GM19035 (cell line): ENCODE measurements around the gene TGM4.
"Not testable (repeated sequence)": the region's sequence is repeated elsewhere in the genome, so short reads cannot be mapped to it uniquely, and the experiment has no call there.

ENCODE experiments used
- ATAC-seq: cut with Tn5 transposase; IDR thresholded peaks from one replicate; pipeline ENCODE4 v1.9.1; 2021; ENCODE audit not compliant: unreplicated experiment

The TGM4 gene

DNA sequence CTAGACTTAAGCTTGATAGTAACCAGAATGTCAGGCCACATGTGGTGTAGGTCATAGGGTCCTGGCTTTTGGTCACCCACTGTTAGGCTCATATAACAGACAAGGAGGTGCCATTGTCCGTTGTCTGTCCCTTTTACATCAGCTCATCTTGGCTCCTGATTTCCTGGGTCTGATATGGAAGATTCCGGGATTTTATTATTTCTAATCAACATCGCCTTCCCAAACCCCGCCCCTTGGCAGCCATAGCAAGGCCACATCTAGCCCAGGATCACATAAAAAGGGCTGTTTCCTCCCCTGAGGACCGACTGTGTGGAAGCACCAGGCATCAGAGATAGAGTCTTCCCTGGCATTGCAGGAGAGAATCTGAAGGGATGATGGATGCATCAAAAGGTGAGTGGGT is at the start of gene TGM4:
Gene TGM4 (plus strand): TSS at position 301 of the 400 bp plus-strand sequence. CDS start 71 bp downstream, at position 372.
- ATAC-seq = no peak

DNA sequence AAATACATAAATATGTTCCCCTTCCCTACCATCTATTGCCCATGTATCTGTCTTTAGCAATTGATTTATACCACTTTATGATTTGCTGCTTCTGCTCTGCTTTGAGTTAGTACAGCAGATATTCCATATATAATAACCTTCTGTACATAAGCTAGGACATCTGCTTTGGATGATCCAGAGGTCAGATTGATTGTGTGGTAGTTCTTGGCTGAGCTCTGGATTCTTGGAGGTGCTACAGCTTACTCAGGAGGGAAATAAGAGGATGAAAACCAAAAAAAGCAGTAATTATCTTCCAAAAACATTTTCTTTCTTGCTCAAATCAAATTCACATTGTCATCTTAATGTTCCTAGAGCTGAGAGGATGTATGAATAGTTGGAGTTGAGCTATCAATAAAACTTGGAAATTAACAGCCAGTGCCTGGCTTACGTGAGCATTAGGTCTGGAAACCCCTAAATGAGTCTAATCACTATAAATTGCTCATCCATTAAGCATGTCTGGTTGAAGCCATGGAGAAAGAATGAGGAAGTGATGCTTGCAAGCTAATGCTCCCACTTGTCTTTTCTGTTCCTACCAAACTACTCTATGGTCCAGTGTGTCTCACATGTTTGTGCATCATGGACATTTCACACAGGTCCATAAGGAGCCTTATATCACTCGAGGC is 49.0 kb upstream of the TGM4 start:
- no peak for ATAC-seq

DNA sequence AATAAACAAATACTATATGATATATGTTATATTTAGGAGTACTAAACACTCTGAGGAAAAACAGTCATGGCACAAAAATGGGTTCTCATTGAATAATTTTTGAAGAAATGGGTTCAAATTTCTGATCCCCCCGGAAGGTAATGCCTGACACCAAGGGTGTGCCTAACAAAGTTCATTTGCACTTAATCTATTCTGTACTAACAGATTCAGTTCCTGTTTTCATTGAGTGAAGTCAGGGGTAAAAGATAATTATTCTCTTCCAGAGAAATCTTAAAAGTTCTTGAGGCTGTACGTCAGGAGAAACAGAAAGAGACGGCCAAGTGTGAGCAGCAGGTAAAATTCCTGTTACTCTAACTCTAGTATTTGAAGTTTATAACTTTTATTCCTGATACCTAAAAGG is 47.2 kb upstream of the TGM4 start:
- ATAC-seq = no peak

DNA sequence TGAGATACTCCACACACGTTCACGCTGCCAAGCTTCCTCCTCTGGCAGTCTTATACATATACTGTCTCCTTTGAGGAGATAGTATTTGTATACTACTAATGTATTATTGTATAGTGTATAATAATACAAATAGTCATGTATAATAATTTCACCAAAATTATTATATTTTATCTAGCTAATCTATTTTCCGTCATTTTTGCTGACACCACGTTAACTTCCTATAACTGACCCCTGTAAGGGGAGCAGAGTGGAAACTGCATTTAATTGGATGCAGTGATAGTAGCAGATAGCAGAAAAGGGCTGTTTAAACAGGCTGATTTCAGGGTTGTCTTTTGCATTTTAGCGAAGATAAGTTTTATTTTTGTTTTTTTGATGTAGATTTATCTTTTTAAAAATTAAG is 43.2 kb upstream of the TGM4 start:
- ATAC-seq = no peak

DNA sequence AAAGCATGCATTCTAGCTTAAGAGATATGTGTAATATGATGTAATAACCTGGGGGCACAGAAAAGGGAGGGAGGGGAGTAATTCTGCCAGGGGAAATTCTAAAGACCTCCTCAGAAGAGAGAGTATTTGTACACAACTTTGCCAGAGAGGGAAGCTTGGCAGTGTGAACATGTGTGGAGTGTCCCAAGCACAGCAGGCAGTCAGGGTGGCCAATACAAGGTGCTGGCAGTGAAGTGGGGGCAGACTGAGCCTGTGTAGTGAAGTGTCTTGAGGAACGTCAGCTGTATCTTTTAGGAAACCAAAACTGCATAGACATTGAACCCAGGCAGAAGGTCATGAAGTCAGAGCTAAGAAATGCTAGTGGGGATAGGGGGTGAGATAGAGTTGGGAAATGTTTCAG is 42.4 kb upstream of the TGM4 start:
- no peak for ATAC-seq

DNA sequence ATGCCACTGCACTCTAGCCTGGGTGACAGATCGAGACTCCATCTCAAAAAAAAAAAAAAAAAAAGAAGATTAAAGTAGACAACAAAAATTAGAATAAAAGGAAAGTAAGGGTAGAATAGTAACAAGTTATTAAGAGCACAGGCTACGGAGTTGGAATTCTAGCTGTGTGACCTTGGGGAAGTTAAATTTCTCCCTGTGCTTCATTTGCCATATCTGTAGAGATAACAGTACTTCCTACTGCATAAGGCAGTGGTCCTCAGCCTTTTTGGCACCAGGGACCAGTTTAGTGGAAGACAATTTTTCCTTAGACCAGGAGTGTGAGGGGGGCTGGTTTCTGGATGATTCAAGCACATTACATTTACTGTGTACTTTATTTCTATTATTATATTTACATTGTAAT is 41.4 kb upstream of the TGM4 start:
- ATAC-seq = no peak

DNA sequence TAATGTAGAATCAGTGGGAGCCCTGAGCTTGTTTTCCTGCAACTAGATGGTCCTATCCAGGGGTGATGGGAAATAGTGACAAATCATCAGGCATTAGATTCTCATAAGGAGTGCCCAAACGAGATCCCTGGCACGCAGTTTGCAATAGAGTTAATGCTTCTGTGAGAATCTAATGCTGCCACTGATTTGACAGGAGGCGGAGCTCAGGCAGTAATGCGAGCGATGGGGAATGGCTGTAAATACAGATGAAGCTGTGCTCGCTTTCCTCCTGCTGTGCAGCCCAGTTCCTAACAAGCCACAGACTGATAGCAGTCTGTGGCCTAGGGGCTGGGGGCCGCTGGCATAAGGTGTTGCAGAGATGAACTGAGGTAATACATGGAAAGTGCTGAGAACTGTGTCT is 41.0 kb upstream of the TGM4 start:
- ATAC-seq = no peak

DNA sequence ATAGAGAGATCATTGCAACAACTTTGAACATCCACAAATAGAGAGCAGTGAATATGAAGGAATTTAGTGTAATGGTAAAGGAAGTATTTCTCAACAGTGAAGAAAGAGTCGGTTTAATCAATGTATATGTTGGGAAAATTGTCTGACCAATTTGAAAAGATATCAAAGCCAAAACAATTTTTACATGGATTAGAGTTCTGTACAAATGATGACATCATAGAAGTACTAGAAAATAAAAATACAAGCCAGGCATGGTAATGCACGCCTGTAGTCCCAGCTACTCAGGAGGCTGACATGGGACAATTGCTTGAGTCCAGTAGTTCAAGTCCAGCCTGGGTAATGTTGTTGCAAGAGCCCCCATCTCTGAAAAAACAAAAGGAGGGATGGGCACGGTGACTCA is 38.7 kb upstream of the TGM4 start:
- no peak for ATAC-seq

DNA sequence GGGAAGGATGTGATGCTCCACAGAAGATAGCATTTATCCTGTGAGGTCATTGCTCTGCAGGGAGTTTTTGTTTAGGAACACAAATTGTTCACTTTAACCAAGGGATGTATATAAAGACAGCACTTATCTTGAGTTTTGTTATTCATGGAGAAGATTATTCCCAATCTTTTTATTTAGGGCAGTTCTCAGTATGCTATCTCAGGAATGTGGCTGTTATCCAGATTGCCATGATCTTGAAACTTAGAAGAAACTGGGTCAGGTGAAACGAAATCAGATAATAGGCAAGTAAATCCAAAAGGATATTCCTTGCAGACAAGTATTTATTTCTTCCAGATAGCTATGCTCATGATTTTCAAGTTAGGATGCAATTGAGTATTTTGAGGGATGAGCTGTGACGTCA is 32.0 kb upstream of the TGM4 start:
- ATAC-seq = no peak

DNA sequence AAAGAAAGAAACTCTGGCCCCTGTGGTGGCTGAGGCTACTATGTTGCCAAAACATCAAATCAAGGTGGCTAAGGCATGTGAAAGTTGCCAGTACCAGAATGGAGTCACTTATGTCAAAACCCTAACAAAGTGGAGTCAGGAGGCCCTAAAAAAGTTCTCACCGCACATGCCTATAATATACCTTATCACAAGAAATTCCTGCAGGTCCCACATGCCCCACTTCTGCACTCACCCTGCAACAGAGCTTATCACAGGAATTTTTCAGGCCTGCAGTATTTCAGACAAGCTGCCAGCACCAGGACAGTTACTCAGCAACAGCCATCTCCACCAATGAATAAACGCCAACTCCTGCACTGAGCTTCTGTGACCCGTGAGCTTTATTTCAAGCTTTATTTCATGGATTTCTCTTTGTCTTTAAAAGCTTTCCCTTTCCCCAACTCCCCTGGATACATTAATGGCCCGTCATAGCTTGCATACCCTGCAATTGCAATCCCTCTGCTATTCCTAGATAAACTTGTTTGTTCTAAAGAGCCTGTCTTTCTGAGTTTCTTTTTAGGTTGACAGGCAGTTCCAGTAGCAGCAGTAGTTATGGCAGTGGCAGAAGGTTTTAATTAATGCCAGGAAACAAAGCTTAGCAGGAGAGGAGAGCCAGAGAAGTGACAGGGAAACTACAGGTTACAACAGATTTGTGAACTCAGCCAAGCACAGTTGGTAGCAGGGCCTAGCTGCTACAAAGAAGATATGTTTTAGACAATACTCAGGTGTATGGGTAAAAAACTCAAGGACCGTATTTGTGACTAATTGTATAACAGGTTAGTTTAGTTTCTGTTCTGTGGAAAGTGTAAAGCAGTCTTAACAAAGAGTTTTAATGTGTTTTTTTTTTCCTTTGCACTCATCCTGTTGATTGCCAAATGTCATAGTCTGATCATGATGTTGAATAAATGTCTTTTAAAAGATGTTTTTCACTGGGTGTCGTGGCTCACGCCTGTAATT is 28.6 kb upstream of the TGM4 start:
- ATAC-seq = no peak

DNA sequence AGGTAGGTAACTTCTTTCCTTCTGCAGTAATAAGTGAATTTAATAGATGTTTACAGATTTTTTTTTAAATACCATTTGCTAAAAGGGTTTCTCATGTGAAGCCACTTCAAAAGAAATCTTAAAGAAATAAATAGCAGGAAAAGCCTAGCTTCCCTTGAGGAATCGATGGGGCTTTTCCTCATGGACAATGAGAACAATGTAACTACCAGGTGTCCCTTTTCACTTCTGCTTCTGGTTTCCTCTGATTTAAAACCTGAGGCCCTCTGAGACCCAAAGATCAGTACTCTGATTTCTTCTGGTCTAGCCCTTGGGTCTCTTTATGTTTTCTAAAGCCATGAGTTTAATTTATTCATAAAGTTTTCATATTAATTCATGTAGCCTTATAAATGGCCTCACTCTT is 25.8 kb upstream of the TGM4 start:
- no peak for ATAC-seq

DNA sequence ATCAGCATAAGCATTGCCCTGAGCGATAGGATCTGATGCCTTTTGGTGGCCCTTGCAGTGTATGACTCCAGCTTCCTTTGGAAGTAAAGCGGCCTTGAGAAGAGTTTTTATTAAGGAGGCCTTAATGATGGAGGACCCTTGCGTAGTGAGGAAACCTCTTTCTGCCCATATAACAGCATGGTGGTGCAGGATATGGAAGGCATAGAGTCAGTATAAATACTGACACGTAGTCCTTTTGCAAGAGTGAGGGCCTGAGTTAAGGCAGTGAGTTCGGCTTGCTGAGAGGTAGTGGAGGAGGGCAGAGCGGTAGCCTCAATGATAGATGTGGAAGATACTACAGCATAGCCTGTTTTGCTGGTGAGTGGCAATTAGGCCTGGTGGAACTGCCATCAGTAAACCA is 17.7 kb upstream of the TGM4 start:
- not testable (repeated sequence) for ATAC-seq

DNA sequence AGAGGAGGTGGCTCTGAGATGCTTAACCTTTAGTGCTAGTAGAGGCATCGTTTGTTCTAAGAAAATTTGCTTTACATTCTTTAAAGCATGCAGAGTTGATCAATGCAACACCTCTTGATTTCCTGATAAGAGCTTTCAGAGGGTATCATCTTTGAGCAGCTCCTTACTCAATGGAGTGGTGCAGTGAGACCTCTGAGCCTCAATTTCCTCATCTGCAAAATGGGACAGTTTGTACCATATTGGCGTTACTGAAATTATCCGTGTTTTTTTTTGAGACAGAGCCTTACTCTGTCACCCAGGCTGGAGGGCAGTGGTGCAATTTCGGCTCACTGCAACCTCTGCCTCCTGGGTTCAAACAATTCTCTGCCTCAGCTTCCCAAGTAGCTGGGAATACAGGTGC is 14.3 kb upstream of the TGM4 start:
- no peak for ATAC-seq

DNA sequence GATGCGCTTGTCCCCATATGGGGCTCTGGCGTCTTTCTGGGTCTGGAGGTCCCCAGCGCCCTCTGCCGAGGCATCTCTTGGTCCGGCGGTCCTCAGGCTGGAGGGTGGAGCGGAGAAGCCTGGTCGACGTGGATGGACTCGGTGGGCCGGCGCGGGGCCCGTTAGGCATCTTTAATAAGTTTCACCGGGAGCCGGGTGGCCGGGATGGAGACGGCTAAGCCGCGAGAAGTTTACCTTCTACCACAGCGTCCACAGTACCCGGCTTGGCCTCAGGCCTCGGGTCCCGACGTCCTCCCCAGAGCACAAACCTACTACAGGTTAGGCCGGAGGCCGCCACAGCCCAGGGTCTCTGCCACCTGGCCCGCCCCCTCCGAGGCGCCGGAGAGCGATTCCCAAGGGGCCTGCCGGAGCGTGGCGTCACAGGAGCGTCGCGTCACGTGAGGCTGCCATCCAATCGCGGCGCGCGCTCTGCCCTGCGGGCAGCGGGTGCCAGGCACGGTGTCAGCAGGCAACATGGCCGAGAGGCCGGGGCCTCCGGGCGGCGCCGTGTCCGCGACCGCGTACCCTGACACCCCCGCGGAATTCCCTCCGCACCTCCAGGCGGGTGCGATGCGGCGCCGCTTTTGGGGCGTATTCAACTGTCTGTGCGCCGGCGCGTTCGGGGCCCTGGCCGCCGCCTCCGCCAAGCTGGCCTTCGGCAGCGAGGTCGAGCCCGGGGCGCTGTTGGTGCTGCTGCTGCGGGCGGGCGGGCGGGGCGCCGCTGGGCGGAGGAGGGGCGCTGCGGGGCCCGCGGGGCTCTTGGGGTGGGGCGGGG is 12.8 kb upstream of the TGM4 start, which contains the start of gene TMEM42:
Gene TMEM42 (plus strand): TSS at position 501 of the 814 bp plus-strand sequence. CDS start 13 bp downstream, at position 514.
- ATAC-seq = peak; percentile 94

DNA sequence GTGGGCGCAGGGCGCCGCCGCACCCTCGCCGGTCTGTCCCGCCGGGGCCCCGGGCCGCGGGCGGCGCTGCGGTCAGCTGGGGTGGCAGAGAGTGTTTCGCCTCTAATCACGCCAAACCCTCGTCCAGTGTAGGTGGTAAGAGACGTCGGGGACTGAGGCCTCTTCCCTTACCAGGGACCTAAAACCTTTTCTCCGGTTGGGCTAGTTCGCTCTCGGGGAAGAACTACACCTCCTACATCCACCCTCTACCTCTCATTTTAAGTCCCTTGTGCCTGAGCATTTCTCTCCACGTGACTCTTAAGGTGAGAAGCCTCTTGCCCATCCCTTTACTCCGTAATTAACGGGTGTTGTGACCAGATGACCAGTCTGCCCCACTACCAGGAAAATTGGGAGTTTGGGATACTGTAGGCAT is 12.2 kb upstream of the TGM4 start:
- peak; percentile 38 for ATAC-seq

DNA sequence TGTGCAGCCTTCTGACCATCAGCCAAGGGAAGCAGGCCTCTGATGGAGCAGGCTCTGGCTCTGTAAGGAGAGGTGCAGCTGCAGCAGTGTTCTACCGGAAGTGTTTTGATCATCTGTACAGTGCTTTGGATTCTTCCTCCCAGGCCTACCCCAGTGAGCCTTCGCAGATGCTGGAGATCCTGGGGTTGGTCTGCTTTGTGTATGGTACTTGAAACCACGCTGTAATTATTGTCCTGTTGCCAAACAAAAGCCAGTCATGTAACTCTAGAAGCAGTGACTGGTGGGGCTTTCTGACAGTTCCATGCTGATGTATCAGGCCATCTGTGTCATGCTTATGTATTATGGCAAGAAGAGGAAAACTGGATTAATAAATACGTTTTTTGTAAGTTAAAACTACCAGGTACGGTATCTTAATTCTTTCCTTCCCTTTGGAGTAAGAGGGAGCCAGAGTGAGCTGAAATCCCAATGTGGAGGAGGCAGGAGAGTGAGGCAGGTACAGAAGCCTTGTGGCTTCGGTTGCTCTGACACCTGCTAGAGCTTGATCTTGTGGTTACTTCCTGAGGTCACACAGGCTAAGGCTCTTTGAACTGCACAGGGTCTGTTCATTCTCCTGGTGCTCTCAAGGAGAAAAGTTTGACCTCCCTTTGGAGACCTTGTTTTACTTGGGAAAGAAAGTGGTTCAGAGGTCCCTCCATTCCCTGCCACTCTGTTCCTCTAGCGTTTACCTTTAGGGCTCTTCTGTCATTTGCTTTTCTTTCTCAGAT is 9.0 kb upstream of the TGM4 start:
- ATAC-seq = no peak

DNA sequence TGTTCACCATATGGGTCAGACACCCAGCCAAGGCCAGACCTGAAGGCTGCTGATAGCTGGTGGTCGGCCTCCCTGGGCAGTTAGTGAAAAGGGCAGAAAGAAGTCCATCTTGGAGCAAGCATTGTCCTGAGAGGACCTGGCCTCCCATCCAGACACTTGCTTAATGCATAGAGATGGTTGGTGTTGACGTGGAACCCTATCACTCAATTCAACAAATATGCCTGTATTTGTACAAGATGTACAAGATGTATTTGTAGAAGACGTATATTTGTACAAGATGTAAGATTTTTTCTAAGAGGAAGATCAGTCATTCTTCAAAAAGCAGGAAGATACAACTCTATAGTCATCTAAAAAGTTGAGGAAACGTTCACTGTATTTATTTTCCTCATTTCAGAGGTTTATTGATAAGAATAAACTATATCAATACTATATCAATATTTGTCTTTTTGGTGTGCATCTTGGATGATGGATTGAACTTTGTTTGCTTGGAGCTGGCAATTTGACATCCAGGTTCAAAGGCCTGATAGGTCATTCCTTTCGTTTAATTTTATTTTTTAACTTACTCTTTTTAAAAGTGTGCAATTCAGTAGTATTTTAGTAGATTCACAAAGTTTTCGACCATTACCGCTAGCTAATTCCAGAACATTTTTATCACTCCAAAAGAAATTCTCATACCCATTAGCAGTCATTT is 6.8 kb upstream of the TGM4 start:
- ATAC-seq = no peak

DNA sequence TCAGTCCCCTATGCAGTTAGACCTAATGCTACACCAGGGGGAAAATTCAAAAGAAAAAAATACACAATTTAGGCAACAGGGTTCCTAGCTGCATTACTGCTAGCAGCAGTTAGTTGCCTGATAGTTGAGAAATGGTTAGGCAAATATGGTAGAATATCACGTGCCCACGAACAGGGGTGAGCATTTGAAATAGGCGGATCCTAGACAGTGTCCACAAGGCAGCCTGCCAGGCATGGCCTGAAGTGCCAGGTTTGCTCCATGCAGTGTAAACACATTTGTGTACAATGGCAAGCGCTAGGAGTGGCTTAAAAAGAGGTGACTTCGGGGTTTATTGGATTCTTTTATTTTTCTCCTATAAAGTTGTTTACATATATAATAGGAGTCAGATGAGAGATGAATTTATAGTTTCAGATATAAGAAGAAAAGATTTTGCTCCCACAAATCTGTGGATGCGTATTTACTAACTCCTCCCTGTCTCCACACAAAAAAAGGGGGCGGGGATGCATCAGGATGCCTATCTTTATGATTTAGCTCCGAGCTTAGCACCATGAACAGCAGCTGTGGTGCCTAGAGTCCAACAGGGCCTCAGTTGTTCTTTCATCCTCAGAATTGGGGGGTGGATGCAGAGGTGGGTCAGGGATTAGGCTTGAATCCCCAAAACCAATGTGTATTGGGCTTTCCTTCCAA is 3.9 kb upstream of the TGM4 start:
- ATAC-seq = no peak

DNA sequence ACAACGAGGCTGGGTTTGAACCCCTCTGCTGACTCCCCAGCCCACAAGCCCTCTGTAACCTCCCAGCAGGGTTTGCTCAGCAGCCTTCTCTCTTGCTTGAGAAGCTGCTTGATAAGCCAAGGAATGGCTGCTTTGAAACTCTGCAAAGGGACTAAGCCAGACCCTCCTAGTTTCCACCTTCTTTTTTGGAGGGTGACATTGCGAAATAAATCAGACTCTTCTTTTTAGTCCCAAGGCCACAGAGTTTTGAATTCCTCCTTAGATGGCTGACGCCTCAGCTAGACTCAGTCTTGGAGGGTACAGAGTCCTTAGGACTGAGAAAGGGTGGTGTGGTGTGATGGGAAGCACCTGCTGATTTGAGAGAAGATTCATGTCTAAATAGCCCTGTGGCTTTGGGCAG is 1.2 kb downstream of the TGM4 start:
- no peak for ATAC-seq
